ENCODE measurements around the gene RPAP2.

DNA sequence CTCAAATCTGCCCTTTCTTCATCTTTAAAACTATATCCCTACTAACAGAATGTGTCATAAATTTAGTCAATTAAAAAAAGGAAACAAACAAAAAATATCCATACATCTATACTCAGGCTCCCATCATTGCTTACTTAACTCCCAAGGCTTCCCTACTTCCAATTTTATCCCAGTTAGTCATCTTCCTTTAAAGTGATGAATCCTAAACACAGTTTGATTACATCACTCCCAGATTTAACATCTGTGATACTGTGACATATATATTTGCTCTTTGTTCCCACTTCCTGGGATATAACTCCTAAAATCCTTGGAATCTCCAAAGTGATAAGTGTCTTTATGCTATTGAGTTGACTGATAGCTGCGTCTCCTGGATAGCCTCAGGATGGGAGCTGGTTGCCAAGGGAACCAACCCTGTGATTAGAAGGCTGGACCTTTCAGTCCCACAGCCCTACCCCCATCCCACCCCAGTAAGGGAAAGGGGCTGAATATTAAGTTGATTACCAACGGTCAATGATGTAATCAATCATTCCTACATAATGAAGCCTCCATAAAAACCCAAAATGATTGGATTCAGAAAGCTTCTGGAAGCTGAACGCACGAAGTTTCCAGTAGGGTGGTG is 21.6 kb upstream of the RPAP2 start:
- TF ChIP-seq MYC (IDR thresholded peaks at IDR 0.05; ENCODE audit: borderline replicate concordance, low read length) (no peak), MAFK (IDR thresholded peaks at IDR 0.05; ENCODE audit: partially characterized antibody) (no peak), JUNB (IDR thresholded peaks at IDR 0.05) (no peak), POLR2AphosphoS2 (conservative IDR thresholded peaks at IDR 0.05; ENCODE audit: low read length) (no peak), POLR2A (IDR thresholded peaks at IDR 0.05; ENCODE audit: low read length) (no peak), EP300 (IDR thresholded peaks at IDR 0.05) (no peak), NFE2L2 (conservative IDR thresholded peaks at IDR 0.05; ENCODE audit: low read length) (no peak), PHF8 (IDR thresholded peaks at IDR 0.05; ENCODE audit: borderline replicate concordance, low read depth) (no peak), CHD2 (IDR thresholded peaks at IDR 0.05; ENCODE audit: low read length, partially characterized antibody) (no peak)
- TF ChIP-seq, protein P1, sequence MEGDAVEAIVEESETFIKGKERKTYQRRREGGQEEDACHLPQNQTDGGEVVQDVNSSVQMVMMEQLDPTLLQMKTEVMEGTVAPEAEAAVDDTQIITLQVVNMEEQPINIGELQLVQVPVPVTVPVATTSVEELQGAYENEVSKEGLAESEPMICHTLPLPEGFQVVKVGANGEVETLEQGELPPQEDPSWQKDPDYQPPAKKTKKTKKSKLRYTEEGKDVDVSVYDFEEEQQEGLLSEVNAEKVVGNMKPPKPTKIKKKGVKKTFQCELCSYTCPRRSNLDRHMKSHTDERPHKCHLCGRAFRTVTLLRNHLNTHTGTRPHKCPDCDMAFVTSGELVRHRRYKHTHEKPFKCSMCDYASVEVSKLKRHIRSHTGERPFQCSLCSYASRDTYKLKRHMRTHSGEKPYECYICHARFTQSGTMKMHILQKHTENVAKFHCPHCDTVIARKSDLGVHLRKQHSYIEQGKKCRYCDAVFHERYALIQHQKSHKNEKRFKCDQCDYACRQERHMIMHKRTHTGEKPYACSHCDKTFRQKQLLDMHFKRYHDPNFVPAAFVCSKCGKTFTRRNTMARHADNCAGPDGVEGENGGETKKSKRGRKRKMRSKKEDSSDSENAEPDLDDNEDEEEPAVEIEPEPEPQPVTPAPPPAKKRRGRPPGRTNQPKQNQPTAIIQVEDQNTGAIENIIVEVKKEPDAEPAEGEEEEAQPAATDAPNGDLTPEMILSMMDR (IDR thresholded peaks at IDR 0.05) = no peak
- TF ChIP-seq, protein P2, sequence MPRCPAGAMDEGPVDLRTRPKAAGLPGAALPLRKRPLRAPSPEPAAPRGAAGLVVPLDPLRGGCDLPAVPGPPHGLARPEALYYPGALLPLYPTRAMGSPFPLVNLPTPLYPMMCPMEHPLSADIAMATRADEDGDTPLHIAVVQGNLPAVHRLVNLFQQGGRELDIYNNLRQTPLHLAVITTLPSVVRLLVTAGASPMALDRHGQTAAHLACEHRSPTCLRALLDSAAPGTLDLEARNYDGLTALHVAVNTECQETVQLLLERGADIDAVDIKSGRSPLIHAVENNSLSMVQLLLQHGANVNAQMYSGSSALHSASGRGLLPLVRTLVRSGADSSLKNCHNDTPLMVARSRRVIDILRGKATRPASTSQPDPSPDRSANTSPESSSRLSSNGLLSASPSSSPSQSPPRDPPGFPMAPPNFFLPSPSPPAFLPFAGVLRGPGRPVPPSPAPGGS (IDR thresholded peaks at IDR 0.05) = no peak
- TF ChIP-seq, protein P3, sequence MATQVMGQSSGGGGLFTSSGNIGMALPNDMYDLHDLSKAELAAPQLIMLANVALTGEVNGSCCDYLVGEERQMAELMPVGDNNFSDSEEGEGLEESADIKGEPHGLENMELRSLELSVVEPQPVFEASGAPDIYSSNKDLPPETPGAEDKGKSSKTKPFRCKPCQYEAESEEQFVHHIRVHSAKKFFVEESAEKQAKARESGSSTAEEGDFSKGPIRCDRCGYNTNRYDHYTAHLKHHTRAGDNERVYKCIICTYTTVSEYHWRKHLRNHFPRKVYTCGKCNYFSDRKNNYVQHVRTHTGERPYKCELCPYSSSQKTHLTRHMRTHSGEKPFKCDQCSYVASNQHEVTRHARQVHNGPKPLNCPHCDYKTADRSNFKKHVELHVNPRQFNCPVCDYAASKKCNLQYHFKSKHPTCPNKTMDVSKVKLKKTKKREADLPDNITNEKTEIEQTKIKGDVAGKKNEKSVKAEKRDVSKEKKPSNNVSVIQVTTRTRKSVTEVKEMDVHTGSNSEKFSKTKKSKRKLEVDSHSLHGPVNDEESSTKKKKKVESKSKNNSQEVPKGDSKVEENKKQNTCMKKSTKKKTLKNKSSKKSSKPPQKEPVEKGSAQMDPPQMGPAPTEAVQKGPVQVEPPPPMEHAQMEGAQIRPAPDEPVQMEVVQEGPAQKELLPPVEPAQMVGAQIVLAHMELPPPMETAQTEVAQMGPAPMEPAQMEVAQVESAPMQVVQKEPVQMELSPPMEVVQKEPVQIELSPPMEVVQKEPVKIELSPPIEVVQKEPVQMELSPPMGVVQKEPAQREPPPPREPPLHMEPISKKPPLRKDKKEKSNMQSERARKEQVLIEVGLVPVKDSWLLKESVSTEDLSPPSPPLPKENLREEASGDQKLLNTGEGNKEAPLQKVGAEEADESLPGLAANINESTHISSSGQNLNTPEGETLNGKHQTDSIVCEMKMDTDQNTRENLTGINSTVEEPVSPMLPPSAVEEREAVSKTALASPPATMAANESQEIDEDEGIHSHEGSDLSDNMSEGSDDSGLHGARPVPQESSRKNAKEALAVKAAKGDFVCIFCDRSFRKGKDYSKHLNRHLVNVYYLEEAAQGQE (IDR thresholded peaks at IDR 0.05) = no peak
- TF ChIP-seq, protein P4, sequence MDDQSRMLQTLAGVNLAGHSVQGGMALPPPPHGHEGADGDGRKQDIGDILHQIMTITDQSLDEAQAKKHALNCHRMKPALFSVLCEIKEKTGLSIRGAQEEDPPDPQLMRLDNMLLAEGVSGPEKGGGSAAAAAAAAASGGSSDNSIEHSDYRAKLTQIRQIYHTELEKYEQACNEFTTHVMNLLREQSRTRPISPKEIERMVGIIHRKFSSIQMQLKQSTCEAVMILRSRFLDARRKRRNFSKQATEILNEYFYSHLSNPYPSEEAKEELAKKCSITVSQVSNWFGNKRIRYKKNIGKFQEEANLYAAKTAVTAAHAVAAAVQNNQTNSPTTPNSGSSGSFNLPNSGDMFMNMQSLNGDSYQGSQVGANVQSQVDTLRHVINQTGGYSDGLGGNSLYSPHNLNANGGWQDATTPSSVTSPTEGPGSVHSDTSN (IDR thresholded peaks at IDR 0.05) = no peak
